Cortex of kidney (tissue), 1 donor: Measurements from ENCODE around the gene AP1G2.
"Not testable (repeated sequence)": the region's sequence is repeated elsewhere in the genome, so short reads cannot be mapped to it uniquely, and the experiment has no call there.

ENCODE experiments used
- DNase-seq: peaks from one replicate; lab custom pipeline; 2025; lab: John Stamatoyannopoulos, UW

Gene AP1G2

GRCh38 chr14:23594191-23594590 is 26.6 kb upstream of the AP1G2 start:
- DNase-seq = not testable (repeated sequence)

- no peak for DNase-seq
These were observed 22.6 kb upstream of the AP1G2 start for GRCh38 chr14:23590198-23590597.

- no peak for DNase-seq
These were observed 22.0 kb upstream of the AP1G2 start for GRCh38 chr14:23589606-23590005.

DNA sequence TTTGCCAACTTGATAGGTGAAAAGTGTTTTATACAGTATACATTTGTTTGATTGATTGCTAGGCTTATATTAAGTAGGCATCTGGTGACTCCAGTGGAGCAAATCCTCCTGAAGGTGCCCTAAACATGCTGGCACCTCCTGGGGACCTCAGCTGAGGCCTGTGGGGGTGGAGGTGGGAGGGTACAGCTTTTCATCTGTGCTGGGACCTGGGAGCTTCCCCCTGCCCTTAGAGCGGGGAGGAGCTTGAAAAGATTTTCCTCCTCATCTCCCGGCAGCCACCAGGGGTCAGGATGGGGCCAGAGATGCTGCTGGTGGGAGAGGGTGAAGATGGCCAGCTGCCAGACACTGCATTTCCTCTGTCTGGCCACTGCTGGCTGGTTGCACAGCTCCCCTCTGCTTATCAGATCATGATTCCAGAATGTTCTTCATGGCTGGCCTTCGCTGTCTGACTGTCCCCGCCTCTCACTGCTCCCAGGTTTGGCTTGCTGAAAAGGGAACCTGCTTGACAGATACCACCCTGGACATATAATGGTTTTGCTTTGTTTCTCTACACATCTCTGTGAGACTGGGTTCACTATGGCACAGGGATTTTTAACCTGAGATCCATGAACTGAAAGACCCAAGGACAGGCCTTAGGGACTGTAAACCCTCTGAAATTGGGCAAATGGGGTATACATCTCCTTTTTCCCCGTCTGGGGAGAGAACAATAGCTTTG is 21.4 kb upstream of the AP1G2 start:
- DNase-seq = no peak

- DNase-seq = not testable (repeated sequence)
These were observed 17.1 kb upstream of the AP1G2 start for GRCh38 chr14:23584527-23585203.

DNA sequence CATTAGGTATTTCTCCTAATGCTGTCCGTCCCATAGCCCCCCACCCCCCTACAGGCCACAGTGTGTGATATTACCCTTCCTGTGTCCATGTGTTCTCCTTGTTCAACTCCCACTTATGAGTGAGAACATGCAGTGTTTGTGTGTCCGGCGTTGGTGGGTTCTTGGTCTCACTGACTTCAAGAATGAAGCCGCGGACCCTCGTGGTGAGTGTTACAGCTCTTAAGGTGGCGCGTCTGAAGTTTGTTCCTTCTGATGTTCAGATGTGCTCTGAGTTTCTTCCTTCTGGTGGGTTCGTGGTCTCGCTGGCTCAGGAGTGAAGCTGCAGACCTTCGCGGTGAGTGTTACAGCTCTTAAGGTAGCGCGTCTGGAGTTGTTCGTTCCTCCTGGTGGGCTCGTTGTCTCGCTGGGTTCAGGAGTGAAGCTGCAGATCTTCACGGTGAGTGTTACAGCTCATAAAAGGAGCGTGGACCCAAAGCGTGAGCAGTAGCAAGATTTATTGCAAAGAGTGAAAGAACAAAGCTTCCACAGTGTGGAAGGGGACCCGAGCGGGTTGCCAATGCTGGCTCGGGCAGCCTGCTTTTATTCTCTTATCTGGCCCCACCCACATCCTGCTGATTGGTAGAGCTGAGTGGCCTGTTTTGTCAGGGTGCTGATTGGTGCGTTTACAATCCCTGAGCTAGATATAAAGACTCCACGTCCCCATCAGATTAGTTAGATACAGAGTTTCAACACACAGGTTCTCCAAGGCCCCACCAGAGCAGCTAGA is 16.4 kb upstream of the AP1G2 start:
- not testable (repeated sequence) for DNase-seq

GRCh38 chr14:23582906-23583760 is 15.5 kb upstream of the AP1G2 start:
- no peak for DNase-seq

DNA sequence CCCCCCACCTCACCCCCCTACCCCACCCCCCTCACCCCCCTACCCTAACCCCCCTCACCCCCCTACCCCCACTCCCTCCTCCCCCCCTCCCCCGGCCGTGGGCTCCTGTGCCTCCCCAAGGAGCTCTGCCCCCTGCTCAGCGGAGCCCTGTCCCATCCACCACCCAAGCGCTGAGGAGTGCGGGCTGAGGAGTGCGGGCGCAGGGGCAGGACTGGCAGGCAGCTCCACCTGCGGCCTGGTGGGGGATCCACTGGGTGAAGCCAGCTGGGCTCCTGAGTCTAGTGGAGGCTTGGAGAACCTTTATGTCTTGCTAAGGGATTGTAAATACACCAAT is 13.3 kb upstream of the AP1G2 start:
- DNase-seq = no peak

DNA sequence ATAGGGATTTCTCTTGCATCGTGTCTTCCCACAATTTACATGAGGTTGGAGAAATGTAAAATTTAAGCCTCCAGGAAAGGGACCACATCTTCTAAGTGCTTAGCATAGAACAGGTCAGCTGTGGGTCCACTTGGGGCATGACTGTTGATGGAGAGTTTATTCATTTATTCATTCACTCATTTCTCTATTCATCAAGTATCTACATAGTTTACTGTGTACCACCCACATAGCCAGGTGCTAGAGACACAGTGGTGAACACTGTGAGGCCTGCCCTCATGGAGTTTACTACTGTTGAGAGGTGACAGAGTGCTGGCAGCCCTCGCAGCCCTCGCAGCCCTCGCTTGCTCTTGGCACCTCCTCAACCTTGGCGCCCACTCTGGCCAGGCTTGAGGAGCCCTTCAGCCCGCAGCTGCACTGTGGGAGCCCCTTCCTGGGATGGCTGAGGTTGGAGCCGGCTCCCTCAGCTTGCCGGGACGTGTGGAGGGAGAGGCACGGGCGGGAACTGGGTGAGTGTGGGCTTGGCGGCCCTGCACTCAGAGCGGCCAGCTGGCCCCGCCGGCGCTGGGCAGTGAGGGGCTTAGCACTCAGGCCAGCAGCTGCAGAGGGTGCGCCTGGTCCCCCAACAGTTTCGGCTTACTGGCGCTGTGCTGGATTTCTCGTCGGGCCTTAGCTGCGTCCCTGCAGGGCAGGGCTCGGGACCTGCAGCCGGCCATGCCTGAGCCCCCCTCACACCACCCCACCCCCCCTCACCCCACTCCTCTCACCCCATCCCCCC is 12.7 kb upstream of the AP1G2 start:
- DNase-seq = no peak

GRCh38 chr14:23579739-23580138 is 12.1 kb upstream of the AP1G2 start:
- no peak for DNase-seq

- no peak for DNase-seq
These were observed 11.7 kb upstream of the AP1G2 start for GRCh38 chr14:23579311-23579630.

DNA sequence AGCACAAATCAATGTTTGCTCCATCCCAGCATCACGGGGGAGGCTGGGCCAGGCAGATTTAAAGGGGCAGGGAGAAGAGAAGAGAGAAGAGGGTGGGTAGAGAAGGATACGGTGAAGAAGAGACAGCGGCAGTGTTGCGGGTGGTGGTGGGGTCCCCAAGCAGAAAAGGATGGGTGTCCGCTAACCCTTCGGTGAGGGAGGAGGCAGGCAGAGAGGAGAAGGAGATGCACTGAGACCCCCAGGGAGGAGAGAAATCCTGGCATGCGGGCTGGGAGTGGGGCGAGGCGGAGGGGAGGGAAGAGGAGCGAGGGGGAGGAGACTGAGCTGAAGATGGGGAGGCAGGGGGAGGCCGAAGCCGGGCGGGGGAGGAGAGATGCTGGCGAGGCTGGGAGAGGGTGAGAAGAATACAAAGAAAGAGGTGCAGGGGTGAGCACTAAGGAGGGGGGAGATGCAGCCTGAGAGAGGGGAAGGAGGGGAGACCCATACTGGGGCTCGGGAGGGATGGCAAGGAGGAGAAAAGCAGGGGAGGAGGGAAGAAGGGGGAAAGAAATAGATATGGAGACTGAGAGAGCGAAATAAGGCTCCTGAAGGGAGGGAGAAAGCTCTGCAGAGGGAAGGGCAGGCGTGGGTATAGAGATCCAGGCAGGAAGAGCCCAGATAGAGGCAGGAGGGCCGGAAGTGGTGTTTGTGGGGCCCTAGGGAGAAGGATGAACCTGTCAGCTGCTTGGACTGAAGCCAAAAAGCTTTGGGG is 11.1 kb upstream of the AP1G2 start, which contains the start of gene JPH4:
Gene JPH4 (minus strand): TSS at position 231 of the 751 bp plus-strand sequence. CDS start 1,337 bp downstream, outside the sequence.
- DNase-seq = no peak

DNA sequence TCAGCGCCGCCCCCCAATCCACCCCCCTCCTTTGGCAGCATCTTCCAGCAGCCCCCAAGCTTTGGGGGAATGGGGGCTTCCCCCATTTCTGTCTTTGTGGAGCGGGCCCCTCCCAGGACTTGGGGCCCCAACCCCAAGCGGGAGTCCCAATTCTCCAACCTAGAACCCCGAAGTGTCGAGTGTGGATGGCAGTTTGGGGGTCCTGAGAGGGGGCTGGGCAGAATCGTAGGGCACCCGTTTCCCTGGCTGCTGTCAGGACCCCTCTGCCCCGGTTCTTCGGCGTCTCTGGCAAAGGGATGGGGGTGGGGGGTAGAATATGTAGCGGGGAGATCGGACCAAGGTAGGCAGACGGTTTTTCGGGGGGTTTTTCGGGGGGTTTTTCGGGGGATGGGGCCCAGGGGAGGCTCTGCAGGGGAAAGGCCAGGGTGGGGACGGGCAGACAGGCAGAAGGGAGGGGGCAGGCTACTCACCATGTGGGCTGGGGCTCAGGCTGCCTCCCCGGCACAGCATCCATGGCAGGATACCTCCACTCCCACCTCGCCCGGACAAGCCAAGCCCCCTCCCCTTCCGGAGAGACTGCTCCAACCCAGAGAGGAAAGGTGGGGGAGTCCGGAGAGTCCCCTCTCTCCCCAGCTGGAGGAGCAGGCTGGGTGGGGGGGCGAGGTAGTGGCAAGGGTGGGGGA is 10.3 kb upstream of the AP1G2 start:
- no peak for DNase-seq

DNA sequence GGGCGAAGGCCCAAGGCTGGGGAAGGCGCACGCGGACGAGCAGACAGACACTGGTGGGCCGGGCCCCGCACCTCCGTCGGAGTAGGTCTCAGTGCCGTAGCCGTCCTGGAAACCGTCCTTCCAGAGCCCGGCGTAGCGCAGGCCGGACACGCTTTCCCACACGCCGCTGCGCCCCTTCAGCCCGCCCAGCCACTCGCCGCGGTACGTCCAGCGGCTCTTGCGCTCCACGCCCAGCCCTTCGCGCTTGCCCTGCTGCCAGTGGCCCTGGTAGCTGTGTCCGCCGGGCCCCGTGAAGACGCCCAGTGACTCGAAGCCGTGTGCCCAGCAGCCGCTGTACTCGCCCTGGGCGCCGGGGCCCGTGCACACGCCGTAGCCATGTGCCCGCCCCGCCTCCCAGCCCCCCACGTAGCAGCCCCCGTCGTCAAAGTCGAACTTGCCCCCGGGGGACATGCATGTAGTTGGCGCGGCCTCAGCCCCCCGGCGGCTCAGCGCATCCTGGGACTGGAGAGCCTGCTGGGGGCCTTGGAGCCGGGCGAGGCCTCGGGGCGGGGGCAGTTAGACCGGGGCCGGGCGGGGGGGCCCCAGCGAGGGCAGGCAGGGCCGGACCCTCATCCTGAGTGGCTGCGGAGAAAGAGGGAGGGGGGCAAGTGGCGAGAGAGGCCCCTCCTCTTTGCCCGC is 9.6 kb upstream of the AP1G2 start:
- DNase-seq = no peak

- no peak for DNase-seq
These were observed 5.9 kb upstream of the AP1G2 start for GRCh38 chr14:23573384-23574015.

DNA sequence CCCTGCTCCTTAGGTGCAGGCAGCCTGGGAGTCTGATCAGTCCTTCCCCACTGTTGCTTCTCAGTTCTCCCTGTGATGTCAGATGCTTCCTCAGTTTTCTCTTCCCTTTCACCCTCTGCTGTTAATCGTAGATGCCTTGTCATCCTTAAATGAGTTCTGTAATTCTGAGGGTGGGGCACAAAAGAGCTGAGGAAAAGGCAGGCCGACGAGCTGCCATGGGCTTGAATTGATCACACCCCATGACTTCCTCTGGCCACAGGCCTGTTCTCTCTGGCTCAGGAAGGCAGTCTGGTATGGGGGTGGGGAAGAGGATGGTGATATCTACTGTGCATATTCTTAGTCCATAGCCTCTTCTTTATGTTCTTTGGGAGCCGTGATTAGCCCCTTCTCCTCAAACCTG is 5.2 kb upstream of the AP1G2 start:
- no peak for DNase-seq

GRCh38 chr14:23572524-23572828 is 4.9 kb upstream of the AP1G2 start:
- no peak for DNase-seq

DNA sequence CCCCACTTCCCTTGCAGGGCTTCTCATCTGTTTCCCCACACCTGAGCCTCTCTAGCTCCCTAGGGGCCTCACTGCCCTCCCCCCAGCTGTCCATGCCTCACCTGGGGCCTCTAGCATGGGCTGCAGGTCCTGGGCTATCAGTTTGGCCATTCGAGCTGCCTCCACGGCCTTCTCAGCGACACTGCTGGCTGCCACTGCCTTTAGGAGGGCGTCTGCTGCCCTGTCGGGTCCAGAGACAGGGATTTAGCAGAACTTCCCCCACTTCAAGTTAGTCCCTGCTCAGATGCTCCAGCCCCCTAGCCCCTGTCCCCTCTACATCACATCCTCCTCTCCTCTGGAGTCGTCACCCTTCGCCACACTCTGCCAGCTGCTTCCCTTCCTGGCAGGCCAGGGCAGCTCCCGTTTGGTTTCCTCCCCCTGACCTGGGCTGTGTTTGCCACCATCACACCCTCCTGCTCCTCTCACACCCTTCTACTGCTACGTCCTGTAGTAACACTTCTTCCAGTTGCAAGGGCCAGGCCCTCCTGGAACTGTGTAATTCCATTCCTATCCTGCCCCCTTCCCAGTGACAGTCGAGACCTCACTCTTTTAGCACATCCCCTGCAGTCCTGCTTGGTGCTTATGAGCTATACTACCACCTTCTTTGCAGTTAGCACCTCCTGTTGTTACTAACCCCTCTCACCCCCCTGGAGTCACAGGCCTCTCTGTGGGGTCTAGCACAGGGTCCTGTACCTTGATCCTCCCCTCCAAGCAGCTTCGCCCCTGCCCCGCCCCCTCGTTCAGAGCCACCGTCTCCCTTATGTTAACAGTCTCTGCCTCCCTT is 4.3 kb upstream of the AP1G2 start:
- DNase-seq = no peak
